Measurements from ENCODE around the gene NUDT16L1. TPM values are rescaled to one million over a fixed set of nuclear protein-coding genes. Genes with fewer than 3 reads are reported as not detected.

Gene NUDT16L1
- total RNA-seq, 1 donor from 2014 or later = 36.8 TPM

DNA sequence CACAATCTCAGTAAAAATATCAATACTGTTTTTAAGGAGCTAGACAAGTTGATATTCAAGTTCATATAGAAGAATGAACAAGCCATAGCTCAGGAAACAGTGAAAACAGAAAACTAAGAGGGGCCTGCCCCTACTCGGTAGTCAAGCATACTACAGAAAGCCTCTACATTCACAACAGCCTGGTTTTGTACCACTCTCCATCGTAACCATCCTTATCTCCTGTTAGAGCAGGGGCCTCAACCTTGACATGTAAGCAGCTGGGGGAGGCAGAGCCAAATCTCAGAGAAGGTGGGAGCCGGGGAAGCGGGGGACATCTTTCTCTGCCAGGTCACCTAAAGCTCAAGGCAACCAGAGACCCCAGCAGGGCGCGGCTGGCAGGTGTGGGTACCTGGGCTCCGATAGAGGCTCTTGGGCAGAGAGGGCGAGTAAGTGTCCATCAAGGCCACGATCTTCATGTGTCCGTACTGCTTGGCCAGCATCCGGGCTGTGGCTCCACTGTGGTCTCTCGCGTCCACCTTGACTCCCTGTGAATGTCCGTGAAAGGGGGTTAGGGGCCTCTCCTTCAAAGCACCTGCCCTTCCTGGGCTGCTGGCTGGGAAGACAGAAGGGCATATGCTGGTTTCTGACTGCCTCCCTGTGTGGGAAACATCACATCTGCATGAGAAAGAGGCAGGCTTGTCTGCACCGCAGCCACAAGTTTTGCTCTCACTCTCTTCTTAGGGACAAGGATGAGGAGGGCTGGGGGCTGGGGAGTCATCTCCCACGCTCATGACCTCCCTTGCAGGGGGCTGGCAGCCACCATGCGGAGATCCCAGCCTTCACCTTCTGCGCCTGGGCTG, 20.5 kb downstream of the NUDT16L1 start:
- Mint-ChIP-seq H3K4me1 (no peaks in the 10 kb centered on the region), H3K36me3 (ENCODE audit: low read depth) (no peaks in the 10 kb centered on the region), H3K27ac (ENCODE audit: unreplicated experiment) (peak overlapping the region; percentile 19), H3K27me3 (ENCODE audit: low read depth) (no peaks in the 10 kb centered on the region), H3K4me3 (no peak overlapping the region), H3K9me3 (no peaks in the 10 kb centered on the region)
- no peak for DNase-seq (ENCODE audit: low read depth, low spot score)
- TF ChIP-seq, protein P1, sequence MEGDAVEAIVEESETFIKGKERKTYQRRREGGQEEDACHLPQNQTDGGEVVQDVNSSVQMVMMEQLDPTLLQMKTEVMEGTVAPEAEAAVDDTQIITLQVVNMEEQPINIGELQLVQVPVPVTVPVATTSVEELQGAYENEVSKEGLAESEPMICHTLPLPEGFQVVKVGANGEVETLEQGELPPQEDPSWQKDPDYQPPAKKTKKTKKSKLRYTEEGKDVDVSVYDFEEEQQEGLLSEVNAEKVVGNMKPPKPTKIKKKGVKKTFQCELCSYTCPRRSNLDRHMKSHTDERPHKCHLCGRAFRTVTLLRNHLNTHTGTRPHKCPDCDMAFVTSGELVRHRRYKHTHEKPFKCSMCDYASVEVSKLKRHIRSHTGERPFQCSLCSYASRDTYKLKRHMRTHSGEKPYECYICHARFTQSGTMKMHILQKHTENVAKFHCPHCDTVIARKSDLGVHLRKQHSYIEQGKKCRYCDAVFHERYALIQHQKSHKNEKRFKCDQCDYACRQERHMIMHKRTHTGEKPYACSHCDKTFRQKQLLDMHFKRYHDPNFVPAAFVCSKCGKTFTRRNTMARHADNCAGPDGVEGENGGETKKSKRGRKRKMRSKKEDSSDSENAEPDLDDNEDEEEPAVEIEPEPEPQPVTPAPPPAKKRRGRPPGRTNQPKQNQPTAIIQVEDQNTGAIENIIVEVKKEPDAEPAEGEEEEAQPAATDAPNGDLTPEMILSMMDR (conservative IDR thresholded peaks at IDR 0.05) = no peak

DNA sequence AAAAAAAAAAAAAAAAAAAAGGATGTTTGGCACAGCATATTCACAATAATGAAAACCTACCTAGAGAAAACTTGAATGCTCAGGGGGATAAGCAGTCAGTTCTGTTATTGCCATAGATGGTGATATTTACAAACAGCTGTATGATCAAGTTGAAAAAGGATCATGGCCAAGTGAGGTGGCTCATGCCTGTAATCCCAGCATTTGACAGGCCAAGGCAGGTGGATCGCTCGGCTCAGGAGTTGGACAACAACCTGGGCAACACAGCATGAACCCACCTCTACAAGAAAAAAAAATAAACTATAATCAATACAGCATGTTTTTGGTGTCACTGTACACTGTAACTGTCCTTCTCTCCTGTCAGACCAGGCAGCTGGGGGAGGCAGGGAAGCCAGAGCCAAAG, 21.6 kb downstream of the NUDT16L1 start:
- Mint-ChIP-seq H3K27me3 (ENCODE audit: low read depth) (no peaks in the 10 kb centered on the region), H3K4me1 (no peaks in the 10 kb centered on the region), H3K9me3 (no peaks in the 10 kb centered on the region), H3K4me3 (no peak overlapping the region), H3K36me3 (ENCODE audit: low read depth) (no peaks in the 10 kb centered on the region), H3K27ac (ENCODE audit: unreplicated experiment) (no peak overlapping the region)
- DNase-seq (ENCODE audit: low read depth, low spot score) = no peak
- TF ChIP-seq, protein P1 (conservative IDR thresholded peaks at IDR 0.05) = no peak

DNA sequence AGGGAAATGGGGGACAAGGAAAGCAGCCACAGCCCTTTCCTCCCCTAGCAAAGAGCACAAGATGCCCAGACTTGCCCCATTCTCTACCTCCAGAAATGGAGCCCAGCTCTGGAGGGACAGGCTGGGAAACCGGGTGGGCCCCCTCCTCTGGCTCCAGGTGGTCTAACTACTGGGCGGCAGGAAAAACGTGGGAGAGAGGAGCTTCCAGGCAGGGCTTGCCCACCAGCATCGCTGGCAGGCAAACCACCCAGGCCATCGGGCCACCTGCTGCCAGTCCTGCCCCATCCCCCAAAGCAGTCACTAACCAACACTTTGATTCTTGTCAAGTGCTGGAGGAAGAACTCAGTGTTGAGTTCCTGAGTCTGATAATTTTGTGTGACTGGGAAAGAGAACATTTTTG, 25.1 kb downstream of the NUDT16L1 start:
- H3K4me3 Mint-ChIP-seq = no peak overlapping the region

DNA sequence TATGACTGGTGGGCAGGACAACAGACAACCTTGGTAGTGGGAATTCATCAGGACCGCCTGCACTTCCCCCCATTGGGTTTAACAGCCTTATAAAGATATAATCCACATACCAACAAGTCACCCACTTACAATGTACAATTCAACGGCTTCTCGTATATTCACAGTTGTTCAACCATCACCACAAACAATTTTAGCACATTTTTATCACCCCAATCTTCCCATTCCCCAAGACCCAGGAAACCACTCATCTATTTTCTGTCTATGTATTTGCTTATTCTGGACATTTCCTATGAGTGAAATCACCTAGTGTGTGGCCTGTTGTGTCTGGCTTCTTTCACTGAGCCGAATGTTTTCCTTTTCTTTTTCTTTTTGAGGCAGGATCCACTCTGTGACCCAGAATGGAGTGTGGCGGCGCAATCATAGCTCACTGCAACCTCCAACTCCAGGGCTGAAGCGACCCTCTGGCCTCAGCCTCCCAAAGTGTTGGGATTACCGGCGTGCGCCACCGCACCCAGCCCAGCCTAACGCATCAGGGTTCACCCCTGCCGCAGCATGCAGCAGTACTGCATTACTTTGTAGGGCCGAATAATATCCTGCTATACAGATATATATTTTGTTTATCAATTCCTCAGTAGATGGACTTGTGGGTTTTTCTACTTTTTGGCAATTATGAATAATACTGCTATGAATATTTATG, 29.9 kb downstream of the NUDT16L1 start:
- TF ChIP-seq, protein P1 (conservative IDR thresholded peaks at IDR 0.05) = no peak
- Mint-ChIP-seq H3K27ac (ENCODE audit: unreplicated experiment) (no peak overlapping the region), H3K36me3 (ENCODE audit: low read depth) (no peaks in the 10 kb centered on the region)

More for the DNA sequence above, 25.1 kb downstream of the NUDT16L1 start:
- Mint-ChIP-seq H3K9me3 (no peaks in the 10 kb centered on the region), H3K4me1 (no peaks in the 10 kb centered on the region), H3K27ac (ENCODE audit: unreplicated experiment) (no peak overlapping the region), H3K27me3 (ENCODE audit: low read depth) (no peaks in the 10 kb centered on the region), H3K36me3 (ENCODE audit: low read depth) (no peaks in the 10 kb centered on the region)
- TF ChIP-seq, protein P1 (conservative IDR thresholded peaks at IDR 0.05) = no peak
- no peak for DNase-seq (ENCODE audit: low read depth, low spot score)

DNA sequence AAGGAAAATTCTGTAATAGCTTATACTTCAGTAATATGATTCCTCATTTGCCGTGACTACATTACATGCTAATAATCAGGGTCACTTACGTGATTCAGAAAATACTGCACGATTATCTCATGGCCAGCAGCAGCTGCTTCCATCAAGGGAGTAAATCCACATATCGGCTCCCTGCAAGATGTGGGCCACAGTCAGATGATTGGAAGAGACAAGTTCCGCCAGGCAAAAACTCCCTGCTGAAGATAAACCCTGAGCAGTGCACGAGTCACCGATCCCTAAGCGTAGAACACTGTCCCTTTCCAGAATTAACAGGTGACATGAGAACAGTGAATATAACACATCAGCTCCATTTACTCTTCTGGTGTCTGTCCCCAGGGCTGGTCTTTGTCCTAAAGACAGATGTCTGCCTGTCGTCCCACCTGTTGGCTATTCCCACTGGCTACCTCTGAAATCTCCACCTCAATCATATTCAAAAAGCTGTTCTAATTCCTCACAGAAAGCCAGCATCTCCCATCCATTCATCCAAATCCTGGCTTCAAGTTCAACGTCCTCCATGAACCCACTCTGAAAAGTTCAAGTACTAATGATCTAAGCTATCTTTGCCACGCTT, 31.4 kb downstream of the NUDT16L1 start:
- DNase-seq (ENCODE audit: low read depth, low spot score) = no peak
- Mint-ChIP-seq H3K27me3 (ENCODE audit: low read depth) (no peaks in the 10 kb centered on the region), H3K27ac (ENCODE audit: unreplicated experiment) (no peak overlapping the region), H3K4me3 (no peak overlapping the region), H3K9me3 (no peaks in the 10 kb centered on the region), H3K36me3 (ENCODE audit: low read depth) (no peaks in the 10 kb centered on the region), H3K4me1 (no peaks in the 10 kb centered on the region)
- TF ChIP-seq, protein P1 (conservative IDR thresholded peaks at IDR 0.05) = no peak

More for the DNA sequence above, 29.9 kb downstream of the NUDT16L1 start:
- Mint-ChIP-seq H3K27me3 (ENCODE audit: low read depth) (no peaks in the 10 kb centered on the region), H3K4me3 (no peak overlapping the region), H3K4me1 (no peaks in the 10 kb centered on the region), H3K9me3 (no peaks in the 10 kb centered on the region)
- no peak for DNase-seq (ENCODE audit: low read depth, low spot score)
